Right kidney (tissue), 1 donor: ENCODE data around the gene TCEA2.

ENCODE experiments used
- DNase-seq: peaks from one replicate; pipeline ENCODE4 v3.0.0-alpha.2; 2016

TCEA2 gene

GRCh38 chr20:64064145-64064698 lies 1.2 kb downstream of the TCEA2 start:
- no peak for DNase-seq

GRCh38 chr20:64065062-64065973 lies 2.3 kb downstream of the TCEA2 start:
- no peak for DNase-seq

GRCh38 chr20:64065974-64066343 lies 3.0 kb downstream of the TCEA2 start:
- DNase-seq, result no peak

- DNase-seq, result no peak
Observed at GRCh38 chr20:64067005-64067632, 4.1 kb downstream of the TCEA2 start.

- no peak for DNase-seq
Observed at GRCh38 chr20:64067733-64068307, 4.8 kb downstream of the TCEA2 start.

GRCh38 chr20:64068386-64069208 lies 5.6 kb downstream of the TCEA2 start:
- no peak for DNase-seq

- no peak for DNase-seq
Observed at GRCh38 chr20:64069209-64069613, 6.2 kb downstream of the TCEA2 start.

GRCh38 chr20:64069614-64070243 lies 6.7 kb downstream of the TCEA2 start:
- DNase-seq, result peak; percentile 56

- DNase-seq, result no peak
Observed at GRCh38 chr20:64070244-64070993, 7.4 kb downstream of the TCEA2 start.

GRCh38 chr20:64071341-64072332 lies 8.6 kb downstream of the TCEA2 start:
- no peak for DNase-seq

- DNase-seq, result no peak
Observed at GRCh38 chr20:64072498-64073063, 9.6 kb downstream of the TCEA2 start.

GRCh38 chr20:64073476-64074183 lies 10.6 kb downstream of the TCEA2 start:
- DNase-seq, result no peak

GRCh38 chr20:64074184-64074789 lies 11.3 kb downstream of the TCEA2 start:
- DNase-seq, result no peak

GRCh38 chr20:64074963-64075362 lies 12.0 kb downstream of the TCEA2 start:
- DNase-seq, result no peak

- no peak for DNase-seq
Observed at GRCh38 chr20:64075556-64075955, 12.6 kb downstream of the TCEA2 start.

GRCh38 chr20:64076061-64076997 lies 13.3 kb downstream of the TCEA2 start:
- DNase-seq, result no peak

GRCh38 chr20:64077094-64077493 lies 14.1 kb downstream of the TCEA2 start:
- no peak for DNase-seq
